ENCODE results near the gene IARS2. TPM values are rescaled to one million over a fixed set of nuclear protein-coding genes. Genes with fewer than 3 reads are reported as not detected.

Gene IARS2
- total RNA-seq, 1 experiment from 2014 or later, result 147 TPM

Other genes starting within 250 kb of the IARS2 start
- gene SLC30A10, start 165.6 kb upstream of the IARS2 start, total RNA-seq (2014; rRNA removed; shearing (Covaris generic)), result 0.12 TPM in 1 of 2 replicates, not detected in the other
- 48.9 and 58.9 TPM in 2 replicates for gene EPRS1, start 47.6 kb upstream of the IARS2 start, total RNA-seq (2014; rRNA removed; shearing (Covaris generic))
- gene BPNT1, start 4.3 kb upstream of the IARS2 start, total RNA-seq (2014; rRNA removed; shearing (Covaris generic)), result 14.8 and 21.0 TPM in 2 replicates
- gene RAB3GAP2, start 178.3 kb downstream of the IARS2 start, total RNA-seq (2014; rRNA removed; shearing (Covaris generic)), result 10.6 and 17.8 TPM in 2 replicates